HG03469 (cell line): ENCODE data around the gene AQP1.

ENCODE experiments used
- ATAC-seq: cut with Tn5 transposase; IDR thresholded peaks from one replicate; pipeline ENCODE4 v1.9.1; 2021; ENCODE audit warnings: mild to moderate bottlenecking, moderate library complexity, moderate number of reproducible peaks; ENCODE audit not compliant: unreplicated experiment

AQP1 gene

GRCh38 chr7:30881448-30881847, 30.2 kb upstream of the AQP1 start:
- no peak for ATAC-seq

- no peak for ATAC-seq
Observed at GRCh38 chr7:30884881-30885280, 26.8 kb upstream of the AQP1 start.

- no peak for ATAC-seq
Observed at GRCh38 chr7:30886608-30887011, 25.0 kb upstream of the AQP1 start.

GRCh38 chr7:30887464-30887872, 24.2 kb upstream of the AQP1 start:
- no peak for ATAC-seq

GRCh38 chr7:30888747-30889146, 22.9 kb upstream of the AQP1 start:
- no peak for ATAC-seq

- ATAC-seq = no peak
Observed at GRCh38 chr7:30890226-30890625, 21.4 kb upstream of the AQP1 start.

GRCh38 chr7:30893357-30893756, 18.3 kb upstream of the AQP1 start:
- ATAC-seq = no peak

- no peak for ATAC-seq
Observed at GRCh38 chr7:30894009-30894408, 17.6 kb upstream of the AQP1 start.

- no peak for ATAC-seq
Observed at GRCh38 chr7:30894866-30895605, 16.6 kb upstream of the AQP1 start.

GRCh38 chr7:30896036-30896435, 15.6 kb upstream of the AQP1 start:
- no peak for ATAC-seq

GRCh38 chr7:30896783-30897637, 14.6 kb upstream of the AQP1 start:
- ATAC-seq = no peak

- ATAC-seq = no peak
Observed at GRCh38 chr7:30897770-30898169, 13.9 kb upstream of the AQP1 start.

GRCh38 chr7:30898411-30898810, 13.2 kb upstream of the AQP1 start:
- ATAC-seq = no peak

GRCh38 chr7:30899066-30899465, 12.6 kb upstream of the AQP1 start:
- ATAC-seq = no peak

GRCh38 chr7:30899630-30900029, 12.0 kb upstream of the AQP1 start:
- ATAC-seq = no peak

- no peak for ATAC-seq
Observed at GRCh38 chr7:30900053-30900452, 11.6 kb upstream of the AQP1 start.

GRCh38 chr7:30900803-30901362, 10.8 kb upstream of the AQP1 start:
- no peak for ATAC-seq

- no peak for ATAC-seq
Observed at GRCh38 chr7:30901856-30902255, 9.8 kb upstream of the AQP1 start.

GRCh38 chr7:30902466-30902865, 9.2 kb upstream of the AQP1 start:
- no peak for ATAC-seq

GRCh38 chr7:30903146-30903545, 8.5 kb upstream of the AQP1 start:
- no peak for ATAC-seq

GRCh38 chr7:30904561-30904960, 7.1 kb upstream of the AQP1 start:
- ATAC-seq = no peak
